ENCODE measurements around the gene VDAC2.

The VDAC2 gene

GRCh38 chr10:75254739-75255138 lies 44.1 kb downstream of the VDAC2 start:
- DNase-seq, result no peak

- no peak for DNase-seq
These were observed 50.4 kb downstream of the VDAC2 start for GRCh38 chr10:75260990-75261389.

- peak; percentile 8 to 62 for DNase-seq
These were observed 51.5 kb downstream of the VDAC2 start for GRCh38 chr10:75261813-75262705.

GRCh38 chr10:75263806-75264205 lies 53.2 kb downstream of the VDAC2 start:
- no peak for DNase-seq

- DNase-seq, result peak; percentile 24 to 59
These were observed 55.3 kb downstream of the VDAC2 start for GRCh38 chr10:75265856-75266255.

- DNase-seq, result no peak
These were observed 56.3 kb downstream of the VDAC2 start for GRCh38 chr10:75266945-75267344.

- no peak for DNase-seq
These were observed 59.0 kb downstream of the VDAC2 start for GRCh38 chr10:75269605-75270004.

GRCh38 chr10:75272094-75272493 lies 61.5 kb downstream of the VDAC2 start:
- no peak for DNase-seq

GRCh38 chr10:75272896-75273295 lies 62.3 kb downstream of the VDAC2 start:
- no peak for DNase-seq

- no peak for DNase-seq
These were observed 65.7 kb downstream of the VDAC2 start for GRCh38 chr10:75276069-75276872.

- no peak for DNase-seq
These were observed 69.6 kb downstream of the VDAC2 start for GRCh38 chr10:75280236-75280635.

All from NCI-H524 (cell line).